Left renal pelvis (tissue), 4 donors: ENCODE data around the gene CHIT1. TPM values are rescaled to one million over a fixed set of nuclear protein-coding genes. Genes with fewer than 3 reads are reported as not detected.

ENCODE experiments used
- DNase-seq, 4 donors: peaks; one replicate each; pipeline ENCODE4 v3.0.0-alpha.2; 2013; ENCODE audit warnings: low read depth in 4 of 4, low spot score in 3 of 4
- polyA plus RNA-seq, 4 donors: library from polyadenylated mRNA; unstranded; fragments of 120-200 nt; gene quantifications; one replicate each; pipeline ENCODE4 v1.2.1, GENCODE V29; 2013; ENCODE audit not compliant: insufficient read length in 4 of 4

Gene CHIT1
- polyA plus RNA-seq, 4 donors: 0.04 to 0.15 (median 0.08) TPM

DNA sequence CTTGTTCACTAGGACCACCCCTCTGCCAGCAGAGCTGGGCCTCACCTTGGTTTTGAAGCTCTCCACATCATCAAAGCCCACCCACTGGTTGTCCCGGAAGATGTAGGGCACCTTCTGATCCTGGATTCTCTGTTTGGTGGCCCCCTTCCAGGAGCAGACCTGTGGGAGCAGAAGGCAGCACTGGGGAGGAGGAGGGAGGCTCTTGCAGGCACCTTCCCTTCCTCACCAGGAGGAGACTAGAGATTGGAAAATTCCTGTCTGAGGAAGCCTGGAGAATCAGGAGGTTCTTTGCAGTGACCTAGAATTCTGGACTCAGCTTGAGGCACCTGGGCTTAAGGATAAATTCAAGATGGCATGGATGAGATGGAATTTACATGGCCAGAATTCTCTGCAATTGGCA is 10.3 kb downstream of the CHIT1 start:
- DNase-seq: no peak

GRCh38 chr1:203217668-203218067 is 11.8 kb downstream of the CHIT1 start:
- no peak for DNase-seq

GRCh38 chr1:203217139-203217655 is 12.3 kb downstream of the CHIT1 start:
- no peak for DNase-seq

GRCh38 chr1:203216274-203217138 is 13.0 kb downstream of the CHIT1 start:
- peak; percentile 61 to 71 (median 65) for DNase-seq

GRCh38 chr1:203215573-203215972 is 13.9 kb downstream of the CHIT1 start:
- DNase-seq: no peak

GRCh38 chr1:203214871-203215270 is 14.6 kb downstream of the CHIT1 start:
- no peak for DNase-seq

DNA sequence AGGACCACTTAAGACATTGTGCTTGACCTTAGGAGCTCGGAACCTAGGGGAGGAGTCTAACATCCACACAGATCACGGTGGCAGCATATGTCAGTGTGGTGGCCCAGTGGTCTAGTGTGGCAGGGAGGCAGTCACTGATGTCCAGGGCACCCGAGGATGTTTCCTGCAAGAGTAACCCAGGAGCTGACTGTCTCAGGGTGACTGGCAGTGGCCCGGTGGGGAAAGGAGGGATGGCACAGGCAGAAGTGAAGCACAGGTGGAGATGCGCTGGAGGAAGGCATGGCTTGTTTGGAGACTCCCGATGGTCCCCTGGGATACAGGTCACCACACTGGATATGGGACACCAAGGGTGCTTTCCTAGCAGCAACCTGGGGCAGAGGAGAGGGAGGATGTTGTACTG is 16.3 kb downstream of the CHIT1 start:
- DNase-seq: no peak

DNA sequence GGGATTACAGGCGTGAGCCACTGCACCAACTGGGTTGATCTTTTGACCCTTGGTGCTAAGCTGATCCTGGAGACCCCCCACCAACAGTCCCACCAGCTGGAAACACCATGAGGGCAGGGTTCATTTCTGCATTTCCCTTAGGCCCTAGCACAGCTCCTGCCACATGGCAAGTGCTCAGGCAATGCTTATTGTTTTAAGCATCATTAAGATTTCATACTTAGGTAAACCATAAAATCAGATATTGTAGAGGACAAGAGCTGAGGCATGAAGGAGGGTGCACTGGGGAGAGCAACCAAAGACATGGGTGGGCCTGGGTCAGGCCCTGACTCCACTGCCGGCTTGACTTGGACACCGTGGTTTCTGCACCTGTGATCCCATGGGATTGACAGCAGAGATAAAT is 17.7 kb downstream of the CHIT1 start:
- no peak for DNase-seq

DNA sequence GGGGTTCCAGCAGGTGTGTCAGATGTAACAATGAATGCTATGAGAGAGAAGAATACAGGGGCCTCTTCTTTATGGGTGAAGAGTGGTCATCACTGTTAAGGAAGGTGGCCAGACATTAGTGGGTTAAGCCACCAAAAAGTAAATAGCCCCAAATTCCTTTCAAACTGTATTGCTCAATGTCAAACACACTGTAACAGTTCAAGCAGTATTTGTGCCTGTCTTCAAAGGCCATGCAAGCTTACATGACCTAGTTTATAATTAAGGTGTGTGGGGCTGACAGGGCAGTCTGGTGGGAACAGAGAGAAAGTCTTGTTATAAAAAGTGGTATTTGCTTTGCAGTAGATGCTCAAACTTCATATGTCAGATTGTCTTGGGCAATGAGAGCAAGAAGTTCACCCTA is 18.5 kb downstream of the CHIT1 start:
- DNase-seq: no peak

DNA sequence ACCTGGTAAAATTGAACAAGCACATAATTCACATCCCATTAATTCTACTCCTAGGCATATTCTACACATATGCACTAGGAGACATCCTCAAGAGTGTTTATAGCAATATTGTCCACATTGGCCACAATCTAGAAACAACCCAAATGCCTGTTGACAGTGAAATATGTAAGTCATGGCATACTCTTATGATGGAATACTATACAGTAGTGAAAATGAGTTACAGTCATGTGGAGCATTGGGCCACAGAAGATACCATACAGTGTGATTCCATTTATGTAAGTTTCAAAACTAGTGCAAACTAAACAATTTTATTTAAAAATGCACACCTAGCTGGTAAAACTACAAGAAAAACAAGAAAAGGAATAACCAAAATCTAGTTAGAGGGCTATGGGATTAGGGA is 19.1 kb downstream of the CHIT1 start:
- DNase-seq: no peak

GRCh38 chr1:203208181-203208580 is 21.3 kb downstream of the CHIT1 start:
- DNase-seq: no peak

GRCh38 chr1:203207751-203208150 is 21.7 kb downstream of the CHIT1 start:
- DNase-seq: no peak

DNA sequence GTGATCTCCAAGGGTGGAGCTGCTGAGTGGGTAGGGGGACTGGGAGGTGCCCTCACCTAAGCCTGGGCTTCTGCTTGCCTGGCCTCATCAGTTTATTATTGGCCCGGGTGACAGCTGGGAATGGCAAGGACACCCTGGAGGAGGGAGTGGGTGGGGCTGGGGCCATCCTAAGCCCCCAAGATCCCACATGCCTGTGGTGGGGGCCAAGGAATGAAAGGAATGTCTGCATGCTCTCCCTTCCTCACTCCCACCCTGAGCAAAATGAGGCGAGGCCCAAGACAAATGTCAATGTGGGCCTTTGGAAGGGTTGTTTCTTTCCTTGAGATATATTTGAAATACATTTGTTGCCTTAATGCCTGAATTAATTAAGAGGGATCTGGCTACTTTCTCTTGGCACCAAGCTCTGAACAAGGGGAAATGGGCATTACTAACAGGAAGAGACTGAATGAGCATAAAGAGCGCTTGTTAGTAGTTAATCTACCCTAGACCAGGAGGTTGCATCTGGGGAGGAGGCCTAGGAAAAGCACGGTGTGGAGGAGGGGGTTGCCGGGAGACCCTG is 23.3 kb downstream of the CHIT1 start:
- no peak for DNase-seq

GRCh38 chr1:203204756-203205155 is 24.7 kb downstream of the CHIT1 start:
- DNase-seq: no peak

DNA sequence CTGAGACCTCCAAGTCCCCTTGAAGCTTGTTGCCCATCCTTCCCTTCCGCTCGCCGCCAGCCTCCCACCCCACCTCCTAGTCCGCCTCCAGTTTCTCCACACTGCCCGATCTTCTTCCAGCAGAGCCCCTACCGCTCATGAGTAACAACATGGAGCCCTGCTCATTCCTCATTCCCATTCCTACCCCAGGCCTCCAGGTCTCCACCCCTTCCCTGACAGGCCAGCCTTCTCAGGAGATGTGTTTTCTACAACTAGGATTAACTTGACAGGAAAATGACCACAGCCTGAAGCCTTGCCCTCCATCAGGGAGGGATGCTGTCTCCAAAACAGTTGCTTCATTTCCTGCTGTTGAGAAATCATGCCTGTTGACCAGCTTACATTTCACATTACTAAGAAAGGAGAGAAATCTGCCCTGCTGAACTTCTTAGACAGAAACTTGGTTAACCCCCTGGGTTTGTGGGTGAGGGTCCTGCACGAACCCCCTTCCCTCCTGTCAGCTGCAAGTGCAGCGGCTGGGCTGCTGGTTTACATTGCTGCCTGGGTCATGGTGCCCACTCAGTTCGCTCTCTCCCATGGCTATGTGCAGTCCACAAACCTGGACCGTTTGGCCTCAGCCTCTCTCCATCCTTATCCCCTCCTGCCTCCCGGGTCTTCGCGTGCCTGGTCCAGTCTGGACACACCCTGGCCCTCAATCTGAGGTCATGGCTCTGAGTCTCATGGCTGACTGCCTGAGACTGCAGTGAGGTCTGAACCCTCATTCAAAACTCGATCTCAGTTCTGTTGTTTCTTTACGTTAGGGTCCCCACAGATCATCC is 26.8 kb downstream of the CHIT1 start:
- peak in 1 of 4 donors; percentile 26 for DNase-seq

DNA sequence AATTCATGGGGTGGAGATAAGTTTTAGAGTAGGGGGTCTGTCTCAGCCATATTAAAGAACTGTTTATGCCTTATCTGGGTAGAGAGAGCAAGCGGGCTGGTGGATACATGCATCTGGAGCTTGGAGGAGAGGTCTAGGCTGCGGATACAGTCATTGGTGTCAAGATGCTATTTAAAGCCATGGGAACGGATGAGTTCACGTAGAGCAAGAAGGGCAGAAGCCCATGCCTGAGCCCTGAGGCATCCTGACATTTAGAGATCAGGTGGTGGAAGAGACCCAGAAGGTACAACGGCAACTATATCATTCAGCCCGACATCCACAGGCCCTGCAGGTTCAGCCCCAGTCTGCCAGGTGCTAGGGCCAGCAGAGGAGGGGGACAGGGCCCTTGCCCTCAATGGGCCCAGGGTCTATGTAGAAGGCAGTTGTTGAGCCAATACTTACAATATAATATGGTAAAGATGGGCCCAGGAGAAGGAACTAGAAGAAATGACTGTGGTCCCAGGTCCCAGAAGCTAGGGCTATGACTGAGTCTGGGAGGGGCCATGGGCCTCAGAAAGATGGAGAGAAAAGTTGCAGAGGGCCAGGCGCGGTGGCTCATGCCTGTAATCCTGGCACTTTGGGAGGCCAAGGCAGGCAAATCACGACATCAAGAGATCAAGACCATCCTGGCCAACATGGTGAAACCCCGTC is 27.8 kb downstream of the CHIT1 start:
- no peak for DNase-seq

DNA sequence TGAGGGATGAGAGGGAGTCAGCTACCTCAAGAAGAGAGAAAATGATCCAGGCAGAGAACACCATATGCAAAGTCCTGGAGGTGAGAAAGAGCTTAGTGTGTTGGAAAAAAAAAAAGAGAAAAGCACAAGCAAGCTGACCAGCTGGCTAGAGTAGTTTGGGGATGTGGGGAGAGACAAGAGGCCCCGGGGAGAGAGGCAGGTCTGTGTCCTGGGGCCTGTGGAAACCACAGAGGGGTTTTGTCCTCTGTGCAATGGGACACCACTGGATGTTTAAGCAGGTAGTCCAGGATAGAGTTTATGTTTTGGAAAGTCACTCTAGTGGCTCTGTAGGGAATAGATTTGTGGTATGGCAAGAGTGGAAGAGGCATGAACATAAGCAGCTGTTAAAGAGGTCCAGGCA is 28.6 kb downstream of the CHIT1 start:
- DNase-seq: no peak

DNA sequence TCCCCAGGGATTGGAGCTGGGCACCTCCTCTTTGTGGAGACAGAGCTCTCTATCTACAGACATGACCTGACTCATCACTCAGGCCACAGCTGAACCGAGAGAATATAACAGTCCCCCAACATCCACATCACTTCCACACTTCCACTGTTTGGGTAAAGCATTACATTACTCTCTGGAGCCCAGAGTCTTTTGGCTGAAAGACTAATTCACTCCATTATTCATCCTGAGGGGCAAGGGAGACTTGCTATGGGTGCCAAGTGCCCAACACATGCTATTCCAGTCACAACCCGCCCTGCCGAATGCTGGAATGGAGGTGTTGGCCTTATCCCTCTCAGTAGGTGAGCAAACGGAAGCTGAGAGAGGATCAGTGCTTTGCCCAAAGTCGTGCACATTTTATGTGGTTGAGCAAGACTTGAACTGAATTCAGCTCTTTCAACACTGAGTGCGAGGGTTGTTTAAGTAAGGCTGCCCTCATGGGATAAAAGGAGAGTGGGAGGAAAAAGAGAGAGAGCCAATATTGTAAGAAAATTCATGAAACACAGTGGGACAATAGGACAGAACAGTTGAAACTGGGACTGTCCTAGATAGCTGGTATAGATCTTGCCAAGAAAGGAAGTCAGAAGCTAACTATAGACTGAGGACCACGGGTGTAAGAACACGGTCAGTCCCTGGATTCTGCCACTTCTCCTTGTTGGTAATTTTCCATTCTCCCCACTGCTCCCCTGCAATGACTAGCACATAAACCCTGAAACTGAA is 29.5 kb downstream of the CHIT1 start:
- no peak for DNase-seq

- no peak for DNase-seq
Observed at GRCh38 chr1:203199481-203199815, 30.0 kb downstream of the CHIT1 start.

DNA sequence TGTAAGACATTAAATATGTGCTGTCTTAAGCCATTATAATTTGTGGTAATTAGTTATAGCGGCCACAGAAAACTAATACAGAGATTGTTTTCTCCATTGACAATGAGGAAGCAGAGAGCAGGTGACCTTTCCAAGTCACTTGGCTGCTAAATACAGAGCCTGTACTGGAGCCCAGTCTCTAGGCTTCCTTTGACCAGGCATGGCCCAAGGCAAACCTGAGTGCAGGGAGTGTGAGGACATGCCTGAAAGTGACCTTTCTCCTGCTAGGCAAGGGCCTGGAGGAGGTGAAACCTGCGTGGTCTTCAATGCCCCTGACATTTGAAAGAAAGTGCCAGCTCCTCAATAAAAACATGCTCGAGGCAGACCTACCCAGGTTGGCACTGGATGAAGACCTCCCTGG is 30.5 kb downstream of the CHIT1 start:
- no peak for DNase-seq
